HepG2 (cell line): Measurements from ENCODE around the gene PSAP. TPM values are rescaled to one million over a fixed set of nuclear protein-coding genes. Genes with fewer than 3 reads are reported as not detected.
A peak's percentile ranks its signal among the peaks of the same experiment; 100 is the strongest.

Experiments used
- AGO2 ChIP-seq: fragments of 200-400 bp; formaldehyde crosslinking; optimal IDR thresholded peaks from 2 replicates; pipeline ENCODE3; 2017; ENCODE audit warnings: mild to moderate bottlenecking, low read depth, low read length, moderate library complexity
- JARID2 ChIP-seq: sonication (generic); formaldehyde crosslinking; IDR thresholded peaks from 2 replicates; pipeline ENCODE4 v1.8.1; 2023; ENCODE audit warnings: missing genetic modification reagents, inconsistent platforms; ENCODE audit not compliant: insufficient replicate concordance
- RBM22 ChIP-seq: fragments of 200-400 bp; formaldehyde crosslinking; optimal IDR thresholded peaks from 2 replicates; pipeline ENCODE3; 2017; ENCODE audit warnings: mild to moderate bottlenecking, low read length, moderate library complexity
- SNAI1 ChIP-seq: sonication (generic); formaldehyde crosslinking; IDR thresholded peaks from 2 replicates; pipeline ENCODE4 v1.5.0; 2020; ENCODE audit warnings: mild to moderate bottlenecking, missing genetic modification reagents, borderline replicate concordance
- polyA plus RNA-seq, 8 experiments: library from polyadenylated mRNA; depleted of rRNA in 3 of 8; stranded (reverse) in 7 of 8; unstranded in 1 of 8; fragments of >200 nt; fragmentation: Illumina TruSeq in 4 of 8; extraction: Trizol in 4 of 8; gene quantifications; 2 replicates each; pipeline versions ENCODE4 v1.2.1 to v1.2.3, GENCODE V29; 2011 to 2016; ENCODE audit warnings: low read depth in 4 of 8, missing spikeins in 1 of 8, mixed read lengths in 1 of 8; ENCODE audit not compliant: insufficient read depth in 1 of 8
- total RNA-seq, 5 experiments: library from RNA; depleted of rRNA; stranded (reverse); fragments of >200 nt; fragmentation: Illumina TruSeq; extraction: Trizol; gene quantifications; 2 replicates each; pipeline ENCODE4 v1.2.3, GENCODE V29; 2016; ENCODE audit warnings: low read depth in 1 of 5
- TF ChIP-seq, protein P1 (sequence below): sonication (generic); formaldehyde crosslinking; IDR thresholded peaks from 2 replicates; pipeline ENCODE4 v1.4.0; 2020; ENCODE audit warnings: missing genetic modification reagents, borderline replicate concordance
- TF ChIP-seq, protein P2 (sequence below): sonication (generic); formaldehyde crosslinking; IDR thresholded peaks from 2 replicates; pipeline ENCODE4 v1.4.0; 2020; ENCODE audit warnings: missing genetic modification reagents, low read depth, mild to moderate bottlenecking, borderline replicate concordance
- TF ChIP-seq, protein P3 (sequence below): sonication (generic); formaldehyde crosslinking; IDR thresholded peaks from 2 replicates; pipeline ENCODE4 v1.8.0; 2022; ENCODE audit warnings: missing genetic modification reagents, mild to moderate bottlenecking, borderline replicate concordance

Gene PSAP
- total and polyA plus RNA-seq, 2 of the 13 experiments (the other 11 are each of a cell fraction or from before 2014, with no cell fraction given), result 323 to 643 TPM

DNA sequence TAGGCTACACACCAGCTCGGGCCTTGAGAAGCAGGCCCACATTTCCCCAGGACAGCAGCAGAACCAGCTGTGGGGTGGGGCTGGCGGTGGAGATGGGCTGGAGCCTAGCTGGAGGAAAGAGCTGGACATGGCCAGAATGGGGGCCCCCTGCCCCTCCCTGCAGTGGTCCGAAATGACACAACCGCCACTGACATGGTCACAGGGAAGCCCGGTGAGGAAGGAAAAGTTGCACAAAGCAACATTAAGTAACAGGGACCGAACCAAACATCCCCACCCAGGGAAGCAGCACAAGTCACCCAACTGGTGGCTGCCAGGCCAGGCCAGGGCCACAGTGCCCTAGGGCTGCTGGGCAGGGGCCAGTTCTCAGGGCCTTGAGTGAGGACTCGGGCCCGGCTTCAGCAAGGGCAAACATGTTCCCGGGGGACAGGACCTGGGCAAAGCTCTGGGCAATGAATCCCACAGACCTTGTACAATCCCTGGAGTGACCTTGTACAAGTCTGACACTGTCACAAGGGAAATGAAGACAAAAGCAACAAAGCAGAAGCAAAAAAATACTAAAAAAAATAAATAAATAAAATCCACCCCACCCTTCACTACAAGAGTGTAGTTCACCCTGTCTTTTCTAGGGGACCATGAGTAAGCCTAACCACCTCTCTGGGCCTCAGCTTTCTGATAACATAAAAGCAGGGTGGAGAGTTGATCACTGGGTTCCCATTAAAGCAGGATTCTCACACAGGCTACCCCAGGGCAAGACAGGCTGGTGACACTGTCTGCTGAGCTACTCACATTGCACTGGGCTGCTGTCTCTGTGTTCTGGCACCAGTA is 33.0 kb downstream of the PSAP start (continued):
- TF ChIP-seq, protein P1, sequence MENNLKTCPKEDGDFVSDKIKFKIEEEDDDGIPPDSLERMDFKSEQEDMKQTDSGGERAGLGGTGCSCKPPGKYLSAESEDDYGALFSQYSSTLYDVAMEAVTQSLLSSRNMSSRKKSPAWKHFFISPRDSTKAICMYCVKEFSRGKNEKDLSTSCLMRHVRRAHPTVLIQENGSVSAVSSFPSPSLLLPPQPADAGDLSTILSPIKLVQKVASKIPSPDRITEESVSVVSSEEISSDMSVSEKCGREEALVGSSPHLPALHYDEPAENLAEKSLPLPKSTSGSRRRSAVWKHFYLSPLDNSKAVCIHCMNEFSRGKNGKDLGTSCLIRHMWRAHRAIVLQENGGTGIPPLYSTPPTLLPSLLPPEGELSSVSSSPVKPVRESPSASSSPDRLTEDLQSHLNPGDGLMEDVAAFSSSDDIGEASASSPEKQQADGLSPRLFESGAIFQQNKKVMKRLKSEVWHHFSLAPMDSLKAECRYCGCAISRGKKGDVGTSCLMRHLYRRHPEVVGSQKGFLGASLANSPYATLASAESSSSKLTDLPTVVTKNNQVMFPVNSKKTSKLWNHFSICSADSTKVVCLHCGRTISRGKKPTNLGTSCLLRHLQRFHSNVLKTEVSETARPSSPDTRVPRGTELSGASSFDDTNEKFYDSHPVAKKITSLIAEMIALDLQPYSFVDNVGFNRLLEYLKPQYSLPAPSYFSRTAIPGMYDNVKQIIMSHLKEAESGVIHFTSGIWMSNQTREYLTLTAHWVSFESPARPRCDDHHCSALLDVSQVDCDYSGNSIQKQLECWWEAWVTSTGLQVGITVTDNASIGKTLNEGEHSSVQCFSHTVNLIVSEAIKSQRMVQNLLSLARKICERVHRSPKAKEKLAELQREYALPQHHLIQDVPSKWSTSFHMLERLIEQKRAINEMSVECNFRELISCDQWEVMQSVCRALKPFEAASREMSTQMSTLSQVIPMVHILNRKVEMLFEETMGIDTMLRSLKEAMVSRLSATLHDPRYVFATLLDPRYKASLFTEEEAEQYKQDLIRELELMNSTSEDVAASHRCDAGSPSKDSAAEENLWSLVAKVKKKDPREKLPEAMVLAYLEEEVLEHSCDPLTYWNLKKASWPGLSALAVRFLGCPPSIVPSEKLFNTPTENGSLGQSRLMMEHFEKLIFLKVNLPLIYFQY (CRISPR knock-in tag), result no peak
- TF ChIP-seq, protein P2, sequence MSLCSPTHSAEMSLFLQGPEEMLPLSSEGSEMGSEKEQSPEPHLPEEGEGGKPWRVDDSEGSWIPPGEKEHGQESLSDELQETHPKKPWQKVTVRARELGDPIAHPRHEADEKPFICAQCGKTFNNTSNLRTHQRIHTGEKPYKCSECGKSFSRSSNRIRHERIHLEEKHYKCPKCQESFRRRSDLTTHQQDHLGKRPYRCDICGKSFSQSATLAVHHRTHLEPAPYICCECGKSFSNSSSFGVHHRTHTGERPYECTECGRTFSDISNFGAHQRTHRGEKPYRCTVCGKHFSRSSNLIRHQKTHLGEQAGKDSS (CRISPR knock-in tag), result no peak
- TF ChIP-seq SNAI1 (CRISPR knock-in tag) (no peak), AGO2 (peak; percentile 62), JARID2 (CRISPR knock-in tag) (no peak), RBM22 (peak; percentile 3)
- TF ChIP-seq, protein P3, sequence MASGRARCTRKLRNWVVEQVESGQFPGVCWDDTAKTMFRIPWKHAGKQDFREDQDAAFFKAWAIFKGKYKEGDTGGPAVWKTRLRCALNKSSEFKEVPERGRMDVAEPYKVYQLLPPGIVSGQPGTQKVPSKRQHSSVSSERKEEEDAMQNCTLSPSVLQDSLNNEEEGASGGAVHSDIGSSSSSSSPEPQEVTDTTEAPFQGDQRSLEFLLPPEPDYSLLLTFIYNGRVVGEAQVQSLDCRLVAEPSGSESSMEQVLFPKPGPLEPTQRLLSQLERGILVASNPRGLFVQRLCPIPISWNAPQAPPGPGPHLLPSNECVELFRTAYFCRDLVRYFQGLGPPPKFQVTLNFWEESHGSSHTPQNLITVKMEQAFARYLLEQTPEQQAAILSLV (CRISPR knock-in tag), result no peak
